OCI-LY3 (cell line): Measurements from ENCODE around the gene SPATS2.

Experiments used
- H2AFZ ChIP-seq: fragments of 200-600, 300-600 bp; shearing (Covaris generic); 2 replicates; pipeline ENCODE4 v1.6.0; 2014; ENCODE audit warnings: antibody characterized with exemption, low read depth, low read length
- H3K27ac ChIP-seq: fragments of 200-600, 300-600 bp; sonication (generic); 2 replicates; pipeline ENCODE4 v1.5.1; 2014; ENCODE audit warnings: mild to moderate bottlenecking, low read length, moderate library complexity, mixed read lengths
- H3K27me3 ChIP-seq: fragments of 200-600, 300-600 bp; sonication (generic); 2 replicates; pipeline ENCODE4 v1.6.1; 2014; ENCODE audit warnings: low read depth, low read length, mixed read lengths
- H3K36me3 ChIP-seq: fragments of 200-600, 300-600 bp; sonication (generic); replicated peaks from 2 replicates; pipeline ENCODE3; 2014; ENCODE audit warnings: low read depth, low read length, mixed read lengths
- H3K4me1 ChIP-seq: fragments of 300-600, 200-600 bp; sonication (generic); 2 replicates; pipeline ENCODE4 v1.6.1; 2014; ENCODE audit warnings: low read length, mixed read lengths
- H3K4me2 ChIP-seq: fragments of 200-600, 300-600 bp; sonication (generic); 2 replicates; pipeline ENCODE4 v1.6.1; 2014; ENCODE audit warnings: low read length, mixed read lengths
- H3K4me3 ChIP-seq: fragments of 300-600, 200-600 bp; sonication (generic); 2 replicates; pipeline ENCODE4 v1.5.1; 2014; ENCODE audit warnings: antibody characterized with exemption, mild to moderate bottlenecking, low read length, moderate library complexity
- H3K79me2 ChIP-seq: fragments of 300-600, 200-600 bp; shearing (Covaris generic); 2 replicates; pipeline ENCODE4 v1.6.1; 2014; ENCODE audit warnings: mild to moderate bottlenecking, low read length, mixed read lengths
- H3K9ac ChIP-seq: fragments of 300-600, 200-600 bp; shearing (Covaris generic); 2 replicates; pipeline ENCODE4 v1.6.0; 2014; ENCODE audit warnings: mild to moderate bottlenecking, low read length, moderate library complexity
- H3K9me3 ChIP-seq: fragments of 200-600, 300-600 bp; shearing (Covaris generic); 2 replicates; pipeline ENCODE4 v1.6.1; 2014; ENCODE audit warnings: low read length, mixed read lengths; ENCODE audit not compliant: insufficient read depth
- H4K20me1 ChIP-seq: fragments of 200-600, 300-600 bp; sonication (generic); 2 replicates; pipeline ENCODE4 v1.6.1; 2016; ENCODE audit warnings: low read length, mixed read lengths; ENCODE audit not compliant: insufficient read depth
- EZH2phosphoT487 ChIP-seq: fragments of 200-600 bp; shearing (Covaris generic); IDR thresholded peaks from 2 replicates; pipeline ENCODE4 v1.6.1; 2018; ENCODE audit warnings: antibody characterized with exemption, mixed run types, low read depth
- TF ChIP-seq, protein P1 (sequence below): fragments of 200-600, 300-600 bp; sonication (generic); IDR thresholded peaks from 2 replicates; pipeline ENCODE4 v1.5.1; 2014; ENCODE audit warnings: antibody characterized with exemption, low read length, low read depth

Gene SPATS2

DNA sequence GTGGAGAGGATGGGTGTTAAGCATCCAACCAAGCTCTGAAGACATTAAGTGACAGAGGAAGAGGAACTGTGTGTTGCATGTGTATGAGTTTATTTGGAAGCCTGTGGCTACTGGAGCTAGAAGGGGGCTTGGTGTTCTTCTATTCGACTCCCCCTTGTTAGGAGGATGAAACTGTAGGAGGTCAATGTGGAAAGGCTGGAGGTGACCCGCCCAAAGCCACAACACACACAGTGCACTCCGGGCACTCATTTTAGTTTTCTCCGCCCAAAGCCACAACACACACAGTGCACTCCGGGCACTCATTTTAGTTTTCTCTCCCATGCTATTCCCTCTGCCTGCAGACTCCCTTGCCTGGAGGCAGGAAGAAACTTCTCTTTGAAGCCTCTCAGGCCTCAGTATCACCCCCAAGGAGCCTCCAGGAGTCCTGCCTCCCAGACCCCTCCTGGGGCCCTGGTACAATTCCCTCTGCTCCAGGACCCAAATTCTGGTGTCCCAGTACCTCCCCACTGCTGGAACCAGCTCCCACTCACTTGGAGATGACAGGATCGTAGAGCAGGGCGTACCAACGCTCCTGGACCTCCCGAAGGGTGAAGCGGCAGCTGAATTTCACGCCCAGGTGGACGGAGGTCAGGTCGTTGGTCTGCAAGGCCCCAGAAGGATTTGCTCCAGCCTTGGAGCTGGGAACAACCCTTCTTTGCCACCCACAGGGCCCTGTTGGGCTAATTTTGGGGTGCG is 196.9 kb downstream of the SPATS2 start:
- Histone ChIP-seq H3K27ac (no peak overlapping the region), H3K4me3 (no peak overlapping the region), H3K9ac (no peak overlapping the region), H2AFZ (no peak overlapping the region), H3K36me3 (peaks cover 32% of the 10 kb centered on the region), H3K9me3 (no peaks in the 10 kb centered on the region), H3K4me2 (no peak overlapping the region), H4K20me1 (no peaks in the 10 kb centered on the region), H3K4me1 (peaks cover 10% of the 10 kb centered on the region), H3K79me2 (peaks cover 25% of the 10 kb centered on the region), H3K27me3 (no peaks in the 10 kb centered on the region)
- TF ChIP-seq EZH2phosphoT487, result no peak
- TF ChIP-seq, protein P1, sequence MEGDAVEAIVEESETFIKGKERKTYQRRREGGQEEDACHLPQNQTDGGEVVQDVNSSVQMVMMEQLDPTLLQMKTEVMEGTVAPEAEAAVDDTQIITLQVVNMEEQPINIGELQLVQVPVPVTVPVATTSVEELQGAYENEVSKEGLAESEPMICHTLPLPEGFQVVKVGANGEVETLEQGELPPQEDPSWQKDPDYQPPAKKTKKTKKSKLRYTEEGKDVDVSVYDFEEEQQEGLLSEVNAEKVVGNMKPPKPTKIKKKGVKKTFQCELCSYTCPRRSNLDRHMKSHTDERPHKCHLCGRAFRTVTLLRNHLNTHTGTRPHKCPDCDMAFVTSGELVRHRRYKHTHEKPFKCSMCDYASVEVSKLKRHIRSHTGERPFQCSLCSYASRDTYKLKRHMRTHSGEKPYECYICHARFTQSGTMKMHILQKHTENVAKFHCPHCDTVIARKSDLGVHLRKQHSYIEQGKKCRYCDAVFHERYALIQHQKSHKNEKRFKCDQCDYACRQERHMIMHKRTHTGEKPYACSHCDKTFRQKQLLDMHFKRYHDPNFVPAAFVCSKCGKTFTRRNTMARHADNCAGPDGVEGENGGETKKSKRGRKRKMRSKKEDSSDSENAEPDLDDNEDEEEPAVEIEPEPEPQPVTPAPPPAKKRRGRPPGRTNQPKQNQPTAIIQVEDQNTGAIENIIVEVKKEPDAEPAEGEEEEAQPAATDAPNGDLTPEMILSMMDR, result no peak

DNA sequence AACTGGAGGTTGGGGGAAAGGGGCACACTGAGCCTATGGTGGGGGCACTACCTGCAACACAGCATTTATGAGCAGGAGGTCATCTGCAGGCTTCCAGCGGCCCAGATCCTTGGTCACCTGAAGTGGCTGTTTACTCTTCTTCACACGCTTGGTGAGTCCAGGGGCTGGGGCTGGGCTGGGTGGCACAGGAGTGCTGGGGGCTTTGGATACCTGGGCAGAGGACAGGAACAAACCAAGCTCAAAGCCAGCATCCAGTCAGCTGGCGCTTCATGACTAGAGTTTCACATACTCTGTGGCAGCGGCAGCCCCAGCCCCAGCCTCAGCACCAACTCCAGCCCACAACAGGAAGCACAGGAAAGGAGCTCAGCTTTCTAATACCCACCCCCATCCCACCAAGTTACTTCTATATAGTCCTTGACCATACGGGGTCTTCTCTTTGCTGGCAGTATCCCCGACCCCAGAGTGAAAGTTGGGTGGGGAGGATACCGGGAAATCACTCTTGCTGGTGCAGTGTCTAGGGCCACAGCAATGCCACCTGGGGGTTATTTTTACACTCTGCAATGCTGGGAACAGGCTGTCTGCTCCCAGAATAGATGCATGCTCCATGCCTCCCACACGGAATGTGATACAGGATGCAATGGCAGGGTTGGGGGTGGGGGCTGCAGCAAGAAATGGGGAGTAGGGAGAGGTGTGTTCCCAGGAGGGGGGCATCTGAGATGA is 197.6 kb downstream of the SPATS2 start:
- Histone ChIP-seq H3K79me2 (peaks cover 26% of the 10 kb centered on the region), H3K36me3 (peaks cover 32% of the 10 kb centered on the region), H2AFZ (no peak overlapping the region), H3K4me2 (no peak overlapping the region), H3K27me3 (no peaks in the 10 kb centered on the region), H3K9me3 (no peaks in the 10 kb centered on the region), H3K4me1 (peaks cover 10% of the 10 kb centered on the region), H3K27ac (no peak overlapping the region), H3K4me3 (no peak overlapping the region), H4K20me1 (no peaks in the 10 kb centered on the region), H3K9ac (no peak overlapping the region)
- no peak for TF ChIP-seq EZH2phosphoT487
- TF ChIP-seq, protein P1, result no peak

DNA sequence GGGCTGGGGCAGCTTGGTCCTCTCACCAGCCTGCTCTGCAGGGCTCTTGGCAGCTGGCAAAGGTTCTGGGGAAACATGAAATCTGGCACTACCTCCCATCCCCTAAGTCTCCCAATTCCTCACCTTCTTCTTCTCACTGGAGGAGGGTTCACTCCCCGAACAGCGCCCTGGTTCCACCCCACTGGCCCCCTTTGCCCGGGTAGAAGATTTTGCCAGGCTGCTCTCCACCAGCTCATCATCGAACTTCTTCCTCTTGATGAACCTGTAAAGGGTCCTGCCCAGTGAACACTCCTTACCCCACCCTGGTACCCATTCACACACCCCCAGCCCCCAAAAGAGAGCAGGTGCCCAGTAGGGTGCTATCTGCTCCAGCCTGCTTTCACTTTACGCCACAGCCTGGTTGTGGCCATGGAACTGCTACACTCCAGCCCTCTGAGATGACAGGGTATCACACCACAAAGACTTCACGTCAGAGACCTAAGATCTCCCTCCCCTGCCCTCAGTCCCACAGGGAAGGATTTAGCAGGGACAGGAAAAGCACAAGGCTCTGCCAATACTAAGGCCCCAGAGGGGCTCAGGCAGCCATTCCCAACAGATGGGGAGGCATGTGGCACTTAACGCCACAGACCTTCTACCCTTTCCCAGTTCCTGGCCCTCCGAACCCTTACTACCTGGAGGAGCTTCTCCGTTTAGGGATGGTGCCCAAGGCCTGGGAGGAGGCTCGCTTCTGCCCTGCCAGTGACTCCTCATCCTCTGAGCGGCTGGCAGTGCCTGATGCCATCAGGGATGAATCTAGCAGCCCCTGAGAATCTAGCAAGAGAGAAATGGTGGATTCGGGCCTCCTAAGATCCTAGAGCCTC is 198.4 kb downstream of the SPATS2 start:
- no peaks in the 10 kb centered on the region for H3K27me3 ChIP-seq
- H2AFZ ChIP-seq, result no peak overlapping the region
- H3K9ac ChIP-seq, result no peak overlapping the region
- no peak overlapping the region for H3K4me2 ChIP-seq
- peaks cover 10% of the 10 kb centered on the region for H3K4me1 ChIP-seq
- peaks cover 30% of the 10 kb centered on the region for H3K79me2 ChIP-seq
- no peak for TF ChIP-seq EZH2phosphoT487
- TF ChIP-seq, protein P1, result no peak
- no peaks in the 10 kb centered on the region for H3K9me3 ChIP-seq
- H3K36me3 ChIP-seq, result peaks cover 26% of the 10 kb centered on the region
- H3K4me3 ChIP-seq, result no peak overlapping the region
- H4K20me1 ChIP-seq, result no peaks in the 10 kb centered on the region
- H3K27ac ChIP-seq, result no peak overlapping the region
